ENCODE data around the gene GPX7.

DNA sequence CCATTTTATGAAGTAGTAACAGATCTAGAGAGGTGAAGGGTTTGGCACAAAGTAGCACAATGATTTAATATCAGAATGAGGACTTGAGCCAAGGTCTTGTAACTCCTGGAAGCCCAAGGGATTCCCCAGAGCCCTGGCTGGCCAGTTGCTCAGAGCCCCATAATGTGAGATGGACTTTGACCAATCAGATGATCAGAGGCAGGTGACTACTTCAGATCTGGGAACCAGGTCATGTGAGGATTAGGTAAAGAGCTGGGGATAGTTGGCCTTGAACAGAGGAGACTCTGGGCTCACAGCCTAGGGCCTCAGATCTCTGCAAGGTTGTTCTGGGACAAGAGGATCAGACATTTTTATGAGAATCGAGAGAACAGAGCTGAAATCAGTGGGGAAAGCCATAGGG is 49.7 kb downstream of the GPX7 start:
- TF ChIP-seq, protein P1, sequence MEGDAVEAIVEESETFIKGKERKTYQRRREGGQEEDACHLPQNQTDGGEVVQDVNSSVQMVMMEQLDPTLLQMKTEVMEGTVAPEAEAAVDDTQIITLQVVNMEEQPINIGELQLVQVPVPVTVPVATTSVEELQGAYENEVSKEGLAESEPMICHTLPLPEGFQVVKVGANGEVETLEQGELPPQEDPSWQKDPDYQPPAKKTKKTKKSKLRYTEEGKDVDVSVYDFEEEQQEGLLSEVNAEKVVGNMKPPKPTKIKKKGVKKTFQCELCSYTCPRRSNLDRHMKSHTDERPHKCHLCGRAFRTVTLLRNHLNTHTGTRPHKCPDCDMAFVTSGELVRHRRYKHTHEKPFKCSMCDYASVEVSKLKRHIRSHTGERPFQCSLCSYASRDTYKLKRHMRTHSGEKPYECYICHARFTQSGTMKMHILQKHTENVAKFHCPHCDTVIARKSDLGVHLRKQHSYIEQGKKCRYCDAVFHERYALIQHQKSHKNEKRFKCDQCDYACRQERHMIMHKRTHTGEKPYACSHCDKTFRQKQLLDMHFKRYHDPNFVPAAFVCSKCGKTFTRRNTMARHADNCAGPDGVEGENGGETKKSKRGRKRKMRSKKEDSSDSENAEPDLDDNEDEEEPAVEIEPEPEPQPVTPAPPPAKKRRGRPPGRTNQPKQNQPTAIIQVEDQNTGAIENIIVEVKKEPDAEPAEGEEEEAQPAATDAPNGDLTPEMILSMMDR (conservative IDR thresholded peaks at IDR 0.05) = no peak
- no peak for TF ChIP-seq EZH2 (IDR thresholded peaks at IDR 0.05; ENCODE audit: low read depth)
